Measurements from ENCODE around the gene PRPSAP1. TPM values are rescaled to one million over a fixed set of nuclear protein-coding genes. Genes with fewer than 3 reads are reported as not detected.
"Not testable (repeated sequence)": the region's sequence is repeated elsewhere in the genome, so short reads cannot be mapped to it uniquely, and the experiment has no call there.

PRPSAP1 gene
- total RNA-seq, 2 experiments from 2014 or later: 58.7 to 63.0 TPM

- Mint-ChIP-seq H3K4me3 (peak overlapping the region; percentile 83), H3K27me3 (no peaks in the 10 kb centered on the region), H3K27ac (peak overlapping the region; percentile 51), H3K9me3 (no peaks in the 10 kb centered on the region), H3K36me3 (ENCODE audit: low read depth) (peaks cover 16% of the 10 kb centered on the region), H3K4me1 (peaks cover 29% of the 10 kb centered on the region)
- no peak for DNase-seq
- ChIA-PET POLR2A (interaction anchor here (0.6 kb wide), 1 partner anchor 228 kb away, joined by 4 read pairs; no protein-coding TSS in a partner anchor), CTCF (interaction anchor here (0.6 to 3.2 kb wide), 2 partner anchors 46 to 92 kb away, joined by 4 to 18 read pairs; no protein-coding TSS in a partner anchor)
These were observed 2.1 kb downstream of the PRPSAP1 start for GRCh38 chr17:76351526-76352071.

- Mint-ChIP-seq H3K4me1 (peaks cover 29% of the 10 kb centered on the region), H3K4me3 (no peak overlapping the region), H3K27ac (no peak overlapping the region), H3K9me3 (no peaks in the 10 kb centered on the region), H3K27me3 (no peaks in the 10 kb centered on the region), H3K36me3 (ENCODE audit: low read depth) (peaks cover 20% of the 10 kb centered on the region)
- CTCF ChIA-PET: interaction anchor here (0.6 kb wide), 1 partner anchor 292 kb away, joined by 4 read pairs; no protein-coding TSS in a partner anchor
- no peak for DNase-seq
- POLR2A ChIA-PET: no interaction called here
These were observed 3.3 kb downstream of the PRPSAP1 start for GRCh38 chr17:76350463-76350862.

GRCh38 chr17:76346936-76347335, 6.8 kb downstream of the PRPSAP1 start:
- POLR2A ChIA-PET, H3K9me3 Mint-ChIP-seq, DNase-seq, H3K4me3 Mint-ChIP-seq, H3K27me3 Mint-ChIP-seq, CTCF ChIA-PET, H3K27ac Mint-ChIP-seq: not testable (repeated sequence)
- H3K36me3 Mint-ChIP-seq (ENCODE audit: low read depth): peaks cover 23% of the 10 kb centered on the region
- H3K4me1 Mint-ChIP-seq: peaks cover 11% of the 10 kb centered on the region

GRCh38 chr17:76345377-76345974, 8.2 kb downstream of the PRPSAP1 start:
- H3K27ac Mint-ChIP-seq: no peak overlapping the region
- no peaks in the 10 kb centered on the region for H3K9me3 Mint-ChIP-seq
- ChIA-PET CTCF (interaction anchor here (0.6 to 1.3 kb wide), 5 partner anchors 8 to 250 kb away, joined by 3 read pairs; partner anchors contain the start of gene PRPSAP1), POLR2A (no interaction called here)
- no peak overlapping the region for H3K4me3 Mint-ChIP-seq
- H3K36me3 Mint-ChIP-seq (ENCODE audit: low read depth): peaks cover 27% of the 10 kb centered on the region
- DNase-seq: no peak
- peaks cover 2% of the 10 kb centered on the region for H3K4me1 Mint-ChIP-seq
- H3K27me3 Mint-ChIP-seq: no peaks in the 10 kb centered on the region

GRCh38 chr17:76343106-76343505, 10.6 kb downstream of the PRPSAP1 start:
- DNase-seq: no peak
- Mint-ChIP-seq H3K27me3 (no peaks in the 10 kb centered on the region), H3K4me1 (no peaks in the 10 kb centered on the region), H3K27ac (no peak overlapping the region), H3K36me3 (ENCODE audit: low read depth) (peaks cover 30% of the 10 kb centered on the region), H3K4me3 (no peak overlapping the region), H3K9me3 (no peaks in the 10 kb centered on the region)
- ChIA-PET CTCF (no interaction called here), POLR2A (no interaction called here)

GRCh38 chr17:76341301-76341700, 12.4 kb downstream of the PRPSAP1 start:
- CTCF ChIA-PET: interaction anchor here (1.2 kb wide), 1 partner anchor 12 kb away, joined by 4 read pairs; the partner anchor contains the start of gene PRPSAP1
- POLR2A ChIA-PET: interaction anchor here (0.6 kb wide), 1 partner anchor 423 kb away, joined by 3 read pairs; no protein-coding TSS in a partner anchor
- Mint-ChIP-seq H3K27ac (no peak overlapping the region), H3K9me3 (no peaks in the 10 kb centered on the region), H3K4me1 (peaks cover 3% of the 10 kb centered on the region), H3K4me3 (no peak overlapping the region), H3K27me3 (no peaks in the 10 kb centered on the region), H3K36me3 (ENCODE audit: low read depth) (peaks cover 23% of the 10 kb centered on the region)
- no peak for DNase-seq

GRCh38 chr17:76337413-76337777, 16.3 kb downstream of the PRPSAP1 start:
- no peak overlapping the region for H3K4me3 Mint-ChIP-seq
- peaks cover 16% of the 10 kb centered on the region for H3K36me3 Mint-ChIP-seq (ENCODE audit: low read depth)
- ChIA-PET POLR2A (no interaction called here), CTCF (interaction anchor here (0.6 to 1.1 kb wide), 2 partner anchors 15 to 972 kb away, joined by 3 read pairs; no protein-coding TSS in a partner anchor)
- no peaks in the 10 kb centered on the region for H3K27me3 Mint-ChIP-seq
- no peak overlapping the region for H3K27ac Mint-ChIP-seq
- no peak for DNase-seq
- no peaks in the 10 kb centered on the region for H3K9me3 Mint-ChIP-seq
- peaks cover 3% of the 10 kb centered on the region for H3K4me1 Mint-ChIP-seq

- Mint-ChIP-seq H3K4me3 (no peak overlapping the region), H3K4me1 (peaks cover 3% of the 10 kb centered on the region), H3K27me3 (no peaks in the 10 kb centered on the region), H3K36me3 (ENCODE audit: low read depth) (peaks cover 12% of the 10 kb centered on the region), H3K27ac (no peak overlapping the region), H3K9me3 (no peaks in the 10 kb centered on the region)
- CTCF ChIA-PET: interaction anchor here (1.1 kb wide), 1 partner anchor 16 kb away, joined by 3 read pairs; no protein-coding TSS in a partner anchor
- POLR2A ChIA-PET: no interaction called here
- DNase-seq: no peak
These were observed 16.8 kb downstream of the PRPSAP1 start for GRCh38 chr17:76336756-76337412.

- CTCF ChIA-PET: no interaction called here
- no peaks in the 10 kb centered on the region for H3K9me3 Mint-ChIP-seq
- H3K36me3 Mint-ChIP-seq (ENCODE audit: low read depth): peaks cover 8% of the 10 kb centered on the region
- H3K4me1 Mint-ChIP-seq: peaks cover 3% of the 10 kb centered on the region
- POLR2A ChIA-PET: no interaction called here
- no peak overlapping the region for H3K4me3 Mint-ChIP-seq
- no peak for DNase-seq
- no peak overlapping the region for H3K27ac Mint-ChIP-seq
- H3K27me3 Mint-ChIP-seq: no peaks in the 10 kb centered on the region
These were observed 17.9 kb downstream of the PRPSAP1 start for GRCh38 chr17:76335716-76336381.

- Mint-ChIP-seq H3K4me1 (peaks cover 3% of the 10 kb centered on the region), H3K36me3 (ENCODE audit: low read depth) (peaks cover 14% of the 10 kb centered on the region), H3K9me3 (no peaks in the 10 kb centered on the region), H3K4me3 (no peak overlapping the region), H3K27me3 (no peaks in the 10 kb centered on the region), H3K27ac (peak overlapping the region; percentile 57)
- CTCF ChIA-PET: interaction anchor here (0.7 to 1.0 kb wide), 3 partner anchors 19 to 287 kb away, joined by 3 to 6 read pairs (median 4); no protein-coding TSS in a partner anchor
- DNase-seq: no peak
- POLR2A ChIA-PET: no interaction called here
These were observed 19.8 kb downstream of the PRPSAP1 start for GRCh38 chr17:76333673-76334505.

- POLR2A ChIA-PET: no interaction called here
- H3K4me3 Mint-ChIP-seq: no peak overlapping the region
- H3K27me3 Mint-ChIP-seq: no peaks in the 10 kb centered on the region
- H3K36me3 Mint-ChIP-seq (ENCODE audit: low read depth): peaks cover 22% of the 10 kb centered on the region
- H3K4me1 Mint-ChIP-seq: no peaks in the 10 kb centered on the region
- no peaks in the 10 kb centered on the region for H3K9me3 Mint-ChIP-seq
- no peak for DNase-seq
- H3K27ac Mint-ChIP-seq: no peak overlapping the region
- CTCF ChIA-PET: interaction anchor here (0.5 to 1.4 kb wide), 3 partner anchors 22 to 66 kb away, joined by 3 read pairs; no protein-coding TSS in a partner anchor
These were observed 22.6 kb downstream of the PRPSAP1 start for GRCh38 chr17:76331083-76331482.

GRCh38 chr17:76329664-76330063, 24.1 kb downstream of the PRPSAP1 start:
- H3K27ac Mint-ChIP-seq: no peak overlapping the region
- no peaks in the 10 kb centered on the region for H3K4me1 Mint-ChIP-seq
- H3K36me3 Mint-ChIP-seq (ENCODE audit: low read depth): peaks cover 24% of the 10 kb centered on the region
- ChIA-PET POLR2A (interaction anchor here (0.6 kb wide), 2 partner anchors 19 to 231 kb away, joined by 4 to 10 read pairs; no protein-coding TSS in a partner anchor), CTCF (interaction anchor here (0.6 to 1.4 kb wide), 6 partner anchors 24 to 1046 kb away, joined by 3 to 6 read pairs (median 3); partner anchors contain the start of gene PRPSAP1)
- DNase-seq: no peak
- no peaks in the 10 kb centered on the region for H3K9me3 Mint-ChIP-seq
- H3K4me3 Mint-ChIP-seq: no peak overlapping the region
- no peaks in the 10 kb centered on the region for H3K27me3 Mint-ChIP-seq

Data from activated CD4-positive, alpha-beta T cell treated with anti-CD3 and anti-CD28 coated beads, Interleukin-2, amount 10 ng/mL, durations not matched to agents 7 days and 5 days (primary cell).